Measurements from ENCODE around the gene MPO.

MPO gene

DNA sequence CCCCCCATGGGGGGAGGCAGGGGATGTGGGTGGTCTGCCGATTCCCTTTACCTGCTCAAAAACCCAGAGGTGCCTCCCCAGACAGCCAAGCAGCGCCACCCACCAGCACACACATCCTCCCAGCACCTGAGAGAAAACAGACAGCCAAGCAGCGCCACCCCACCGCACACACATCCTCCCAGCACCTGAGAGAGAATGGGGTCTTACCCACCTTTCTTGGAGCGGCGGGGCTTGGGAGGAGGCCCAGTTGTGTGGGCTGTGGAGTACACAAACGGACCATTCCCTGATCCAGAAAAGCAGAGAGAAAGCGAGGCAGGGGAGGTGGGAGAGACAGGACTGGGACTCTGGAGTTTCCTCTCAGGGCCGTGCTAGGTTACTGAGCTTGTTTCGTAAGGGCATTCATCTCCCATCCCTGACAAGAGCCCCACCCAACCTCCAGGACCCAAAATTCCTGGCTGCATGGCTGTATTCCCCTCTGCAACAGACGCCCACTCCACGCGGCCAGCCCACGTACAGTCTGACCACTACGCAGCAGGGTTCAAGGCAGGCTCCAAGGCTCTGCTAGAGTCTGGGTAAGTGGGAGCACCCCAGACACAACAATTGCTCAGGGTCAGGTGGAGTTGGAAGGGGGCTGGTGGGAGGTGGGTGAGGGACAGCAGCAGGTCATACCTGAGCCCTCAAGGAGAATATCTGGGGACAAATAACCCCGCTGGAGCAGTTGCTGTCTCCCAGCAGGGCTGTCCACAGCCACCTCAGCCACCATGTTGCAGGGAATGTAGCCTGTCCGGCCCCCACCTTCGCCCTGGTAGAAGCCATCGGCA, 25.6 kb upstream of the MPO start:
- no peak for DNase-seq

DNA sequence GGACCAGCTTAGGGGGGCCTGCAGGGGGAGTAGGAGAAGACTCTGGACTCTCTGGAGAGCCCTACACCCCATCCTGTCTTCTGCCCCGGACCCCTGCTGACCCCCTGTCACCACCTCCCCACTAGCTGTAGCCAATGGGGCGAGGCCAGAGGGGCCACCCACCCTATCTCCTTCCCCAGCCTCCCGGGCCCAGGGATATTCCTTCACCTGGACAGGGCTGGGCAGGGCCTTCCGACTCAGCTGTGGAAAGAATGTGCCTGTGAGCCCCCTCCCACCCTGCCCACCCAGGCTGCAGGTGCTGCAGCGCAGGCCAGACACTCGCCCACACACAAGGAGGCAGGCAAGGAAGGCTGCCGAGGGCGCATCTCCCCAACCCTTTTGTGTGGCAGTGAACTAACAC, 24.9 kb upstream of the MPO start:
- no peak for DNase-seq

DNA sequence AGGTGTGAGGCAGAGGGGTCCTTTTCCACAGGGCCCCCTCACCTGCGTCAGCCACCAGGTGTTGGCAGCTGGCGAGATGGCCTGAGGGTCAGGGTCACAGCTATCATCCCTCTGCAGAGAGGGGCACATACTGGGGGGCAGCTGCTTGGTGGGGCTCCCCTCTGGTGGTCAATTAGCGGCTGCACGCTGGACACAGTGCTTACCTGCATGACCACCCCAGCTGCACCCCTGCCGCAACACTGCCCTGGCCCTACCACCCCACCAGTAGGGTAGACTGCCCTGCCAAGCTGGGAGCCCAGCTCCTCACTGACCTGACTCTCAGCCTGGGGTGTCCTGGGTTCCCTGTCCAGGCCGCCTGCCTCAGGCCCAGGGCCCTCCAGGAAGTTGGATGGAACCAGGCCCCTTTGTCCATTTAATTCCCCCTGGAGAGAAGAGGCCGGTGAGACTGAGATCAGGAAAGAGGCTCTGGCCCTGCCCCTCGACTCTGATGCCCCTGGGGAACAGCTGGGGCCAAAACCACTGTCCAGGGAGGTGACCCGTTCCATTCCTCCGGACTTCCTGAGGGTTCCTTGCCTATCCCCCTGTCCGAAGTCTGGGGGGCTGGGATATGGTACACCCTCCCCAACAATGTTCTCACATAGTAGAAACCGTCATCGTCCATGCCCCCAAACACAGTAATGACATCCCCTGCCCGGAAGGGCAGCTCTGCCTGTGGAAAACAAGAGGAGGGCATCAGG, 24.2 kb upstream of the MPO start:
- no peak for DNase-seq

DNA sequence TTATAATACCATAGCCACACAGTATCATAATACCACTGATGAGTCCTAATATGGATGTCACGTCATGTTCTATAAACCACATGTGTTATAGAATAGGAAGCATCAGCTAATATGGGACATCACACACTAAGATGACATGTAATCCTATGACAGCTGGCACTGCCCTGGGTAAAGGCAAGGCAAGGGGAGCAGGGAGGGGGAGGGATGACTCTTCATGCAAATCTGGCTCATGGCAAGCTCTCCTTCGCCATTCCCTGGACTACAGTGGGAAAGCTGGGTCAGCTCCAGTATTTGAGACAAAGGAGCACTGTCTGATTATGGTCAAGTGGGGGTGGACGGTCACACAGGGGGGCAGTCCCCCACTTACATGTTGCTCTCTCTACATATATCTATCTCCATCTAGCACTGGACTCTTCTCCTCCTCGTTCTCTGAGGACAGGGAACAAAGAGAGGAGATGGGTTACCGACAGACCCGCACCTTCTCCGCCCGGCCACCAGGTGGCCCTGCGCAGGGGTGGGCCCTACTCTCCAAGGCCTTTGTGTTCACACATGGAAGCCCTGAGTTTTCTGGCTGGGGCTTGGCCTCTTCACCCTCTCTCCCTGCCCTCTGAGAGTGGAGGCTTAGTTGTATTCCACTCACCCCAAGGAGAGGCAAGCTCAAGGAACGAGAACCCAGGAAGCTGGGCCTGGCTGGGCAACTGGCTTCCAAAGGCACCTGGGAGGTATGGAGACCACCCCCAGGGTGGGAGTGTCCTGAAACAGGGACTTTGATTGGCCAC, 23.4 kb upstream of the MPO start:
- DNase-seq: peak; percentile 78

DNA sequence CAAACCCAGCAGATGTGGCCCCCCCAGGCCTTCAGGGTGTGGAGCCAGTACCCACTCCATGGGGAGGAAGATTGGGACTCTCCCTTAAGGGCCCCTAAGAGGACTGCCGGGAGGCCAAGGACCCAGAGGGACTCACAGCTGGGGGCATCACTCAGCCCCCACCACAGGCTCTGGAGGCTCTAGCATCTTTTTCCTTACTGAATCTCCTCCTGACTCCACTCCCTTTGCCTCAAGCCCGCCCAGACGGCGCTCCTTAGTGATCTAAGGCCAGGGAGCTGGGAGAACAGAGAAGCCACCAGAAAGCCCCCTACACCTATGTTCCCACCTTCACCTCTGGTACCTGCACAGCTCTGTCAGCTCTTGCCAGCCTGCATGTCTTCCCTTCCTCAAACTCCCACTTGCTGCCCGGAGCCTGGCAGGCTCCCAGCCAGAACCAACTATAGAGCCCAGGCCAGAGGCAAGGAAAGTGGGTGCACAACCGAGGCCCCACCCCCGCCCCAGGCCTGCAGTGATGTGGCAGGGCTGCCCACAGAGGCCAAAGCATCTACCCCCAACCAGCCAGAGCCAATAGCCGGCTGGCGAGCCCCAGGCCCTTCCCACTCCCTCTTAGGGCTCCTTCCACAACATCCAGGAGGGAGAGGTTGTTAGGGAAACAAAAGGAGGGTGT, 22.3 kb upstream of the MPO start:
- no peak for DNase-seq

DNA sequence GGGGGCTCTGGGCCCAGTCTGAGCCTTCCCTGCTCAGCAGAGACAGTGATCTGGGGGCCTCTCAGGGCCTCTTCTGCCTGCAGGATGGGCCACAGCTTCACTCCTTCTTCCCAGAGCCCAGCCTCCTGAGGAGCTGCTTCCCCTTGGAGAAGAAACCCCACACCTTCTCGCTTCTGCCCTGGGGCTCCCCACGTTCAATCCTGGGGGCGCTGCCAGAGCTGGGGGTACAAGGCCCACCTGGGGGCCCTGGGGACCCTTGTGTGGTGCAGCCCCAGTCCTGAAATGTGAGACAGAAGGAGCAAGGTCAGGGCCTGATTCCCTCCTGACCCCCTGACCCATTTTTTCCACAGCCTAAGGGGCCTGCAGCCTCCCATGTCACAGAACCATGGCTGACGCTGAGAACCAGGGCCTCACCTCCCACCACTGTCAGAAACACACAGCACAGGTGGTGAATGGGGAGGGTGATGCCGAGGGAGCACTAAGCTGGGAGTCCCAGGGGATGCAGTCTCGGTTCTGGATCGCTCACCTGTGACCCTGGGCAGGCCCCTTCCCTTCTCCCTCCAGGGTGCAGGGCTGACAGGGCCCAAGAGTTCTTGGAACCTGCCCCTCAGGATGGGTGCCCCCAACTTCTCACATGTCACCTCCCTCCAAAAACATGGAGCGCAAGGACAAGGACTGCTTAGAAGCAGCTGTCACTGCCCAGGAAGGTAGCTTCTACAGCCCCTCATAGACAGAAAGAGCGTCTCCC, 21.6 kb upstream of the MPO start:
- no peak for DNase-seq

DNA sequence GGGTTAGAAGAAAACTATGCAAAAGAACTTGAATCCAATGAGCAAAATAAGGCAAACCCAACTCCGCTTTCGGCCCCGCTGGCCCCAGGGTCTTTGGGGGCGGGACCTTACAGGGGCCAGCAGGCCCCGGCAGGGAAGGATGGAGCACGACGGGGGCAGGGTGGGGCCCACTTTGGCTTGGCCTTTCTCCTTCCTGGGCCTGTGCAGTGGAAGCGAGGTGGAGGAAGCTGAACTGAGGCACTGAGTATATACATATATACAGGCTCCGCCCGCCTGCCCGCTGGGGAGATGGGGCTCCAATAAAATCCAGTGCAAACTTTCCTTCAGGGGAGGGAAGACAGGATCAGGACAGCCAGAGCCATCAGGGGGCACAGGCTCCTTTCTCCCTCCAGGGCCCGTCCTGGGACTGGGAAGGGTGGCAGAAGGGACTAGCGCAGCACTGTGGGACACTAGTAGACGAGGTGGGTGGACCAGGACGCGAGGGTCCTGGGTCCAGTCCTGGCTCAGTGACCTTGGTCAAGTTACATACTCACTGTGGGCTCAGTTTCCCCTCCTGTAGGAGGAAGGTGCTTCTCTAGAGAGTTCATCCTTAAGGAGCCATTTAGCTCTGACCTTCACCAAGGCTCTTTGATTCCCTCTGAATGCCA, 20.9 kb upstream of the MPO start:
- DNase-seq: no peak

DNA sequence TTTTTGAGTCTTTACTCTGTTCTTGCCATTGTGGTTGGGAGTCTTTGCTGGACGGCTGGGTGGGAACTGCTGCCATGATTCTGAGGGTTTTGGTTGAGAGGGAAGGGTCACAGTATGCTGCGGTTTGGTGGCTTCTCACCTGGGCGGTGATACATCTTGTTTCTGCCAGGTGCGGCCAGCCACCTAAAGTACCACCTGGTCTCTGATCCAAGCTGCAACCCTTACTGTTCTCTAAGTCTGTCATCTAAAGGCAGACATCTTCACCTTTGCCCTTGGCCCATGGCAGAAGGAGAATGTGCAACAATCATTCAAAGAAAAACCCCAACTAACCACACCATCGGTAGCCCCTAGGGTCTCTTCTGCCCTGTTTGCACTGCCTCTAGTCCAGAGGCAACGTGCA, 19.6 kb upstream of the MPO start:
- no peak for DNase-seq

DNA sequence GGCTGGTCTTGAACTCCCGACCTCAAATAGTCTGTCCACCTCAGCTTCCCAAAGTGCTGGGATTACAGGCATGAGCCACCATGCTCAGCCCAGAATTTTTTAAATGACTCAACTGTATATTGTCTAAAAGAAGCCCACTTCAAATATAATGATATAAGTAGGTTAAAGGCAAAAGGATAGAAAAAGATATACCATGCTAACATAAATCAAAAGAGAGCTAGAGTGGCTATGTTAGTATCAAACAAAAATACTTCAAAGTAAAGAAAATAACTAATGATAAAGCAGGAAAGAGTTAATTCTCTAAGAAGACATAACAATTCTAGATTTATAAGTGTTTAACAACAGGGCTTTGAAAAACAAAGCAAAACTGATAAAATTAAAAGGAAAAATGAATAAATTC, 13.3 kb upstream of the MPO start:
- DNase-seq: no peak

DNA sequence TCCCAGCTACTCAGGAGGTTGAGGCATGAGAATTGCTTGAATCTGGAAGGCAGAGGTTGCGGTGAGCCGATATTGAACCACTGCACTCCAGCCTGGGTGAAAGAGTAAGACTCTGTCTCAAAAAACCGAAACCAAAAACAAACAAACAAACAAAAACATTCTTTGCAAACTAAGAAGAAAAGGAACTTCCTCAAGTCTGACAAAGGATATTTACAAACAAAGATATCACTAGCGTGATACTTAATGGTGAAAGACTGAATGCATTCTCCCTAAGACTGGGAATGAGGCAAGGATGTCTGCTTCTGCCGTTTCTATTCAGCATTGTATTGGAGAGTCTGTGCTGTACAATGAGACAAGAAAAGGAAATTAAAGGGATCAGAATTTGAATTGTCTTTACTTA, 10.5 kb upstream of the MPO start:
- no peak for DNase-seq

DNA sequence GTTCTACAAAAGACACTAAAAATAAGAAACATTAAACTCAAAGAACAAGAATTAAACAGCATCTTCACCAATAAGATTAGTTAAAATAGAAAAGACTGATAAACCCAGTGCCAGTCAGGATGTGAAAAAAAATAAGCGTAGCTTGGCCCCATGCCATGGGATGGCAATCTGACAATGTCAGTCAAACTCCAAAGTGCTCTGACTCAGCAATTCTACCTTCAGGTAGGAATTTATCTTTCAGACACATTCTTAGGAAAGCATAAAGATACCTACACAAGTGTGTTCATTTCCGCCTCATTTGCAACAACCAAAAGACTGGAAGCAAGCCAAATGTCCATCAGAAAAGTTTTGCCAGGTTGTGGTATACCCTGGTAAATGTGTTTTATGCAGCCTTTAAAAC, 9.1 kb upstream of the MPO start:
- peak; percentile 24 for DNase-seq

DNA sequence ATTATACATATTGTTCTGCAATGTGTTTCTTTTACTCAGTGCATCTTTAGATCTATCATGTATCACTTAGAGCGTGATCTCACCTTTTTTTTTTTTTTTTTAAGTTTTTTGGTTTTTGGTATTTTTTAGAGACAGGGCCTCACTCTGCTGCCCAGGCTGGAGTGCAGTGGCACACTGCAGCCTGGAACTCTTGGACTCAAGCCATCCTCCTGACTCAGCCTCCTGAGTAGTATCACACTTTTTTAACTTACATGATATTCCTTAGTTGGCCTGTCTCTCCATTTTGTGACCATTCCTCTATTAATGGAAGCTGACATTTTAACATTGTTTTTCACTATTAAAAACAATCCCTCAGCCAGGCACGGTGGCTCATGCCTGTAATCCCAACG, 4.7 kb upstream of the MPO start:
- DNase-seq: no peak

DNA sequence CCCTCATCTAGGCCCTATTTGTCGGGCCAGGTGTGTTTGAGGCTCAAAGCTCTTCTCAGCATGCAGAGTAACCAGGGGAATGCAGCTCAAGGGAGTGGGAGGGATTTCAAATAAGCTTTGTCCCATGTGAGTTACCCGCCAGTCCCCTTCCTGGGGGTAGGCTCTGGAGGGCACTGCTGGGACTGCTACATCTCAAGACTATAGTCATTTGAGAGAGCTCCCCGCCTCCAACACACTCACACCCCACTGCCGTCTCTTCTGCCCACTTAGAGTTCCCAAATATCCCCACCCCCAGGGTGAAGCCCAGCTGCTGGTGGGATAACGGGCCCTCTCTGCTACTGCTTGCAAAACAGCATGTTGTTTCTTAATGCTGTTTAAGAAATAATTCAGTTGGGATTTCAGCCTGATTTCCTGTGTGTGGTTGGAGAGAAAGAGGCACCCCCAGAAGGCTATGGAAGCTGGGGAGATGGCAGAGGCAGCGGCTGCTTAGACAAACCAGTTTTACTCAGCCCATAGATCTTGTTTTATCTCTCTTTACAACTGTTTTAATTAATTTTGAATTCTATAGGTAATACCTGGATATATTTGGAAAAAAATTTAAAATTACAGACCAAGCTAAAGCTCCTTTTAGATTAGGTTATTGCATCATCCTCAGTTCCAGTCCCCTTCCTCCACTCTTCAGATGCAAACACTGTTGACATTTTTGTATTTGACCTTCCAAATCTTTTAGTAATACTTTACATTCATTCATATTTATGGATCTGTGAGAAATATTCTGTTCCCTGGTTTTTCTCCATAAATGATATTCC, 4.1 kb upstream of the MPO start:
- DNase-seq: peak; percentile 26

DNA sequence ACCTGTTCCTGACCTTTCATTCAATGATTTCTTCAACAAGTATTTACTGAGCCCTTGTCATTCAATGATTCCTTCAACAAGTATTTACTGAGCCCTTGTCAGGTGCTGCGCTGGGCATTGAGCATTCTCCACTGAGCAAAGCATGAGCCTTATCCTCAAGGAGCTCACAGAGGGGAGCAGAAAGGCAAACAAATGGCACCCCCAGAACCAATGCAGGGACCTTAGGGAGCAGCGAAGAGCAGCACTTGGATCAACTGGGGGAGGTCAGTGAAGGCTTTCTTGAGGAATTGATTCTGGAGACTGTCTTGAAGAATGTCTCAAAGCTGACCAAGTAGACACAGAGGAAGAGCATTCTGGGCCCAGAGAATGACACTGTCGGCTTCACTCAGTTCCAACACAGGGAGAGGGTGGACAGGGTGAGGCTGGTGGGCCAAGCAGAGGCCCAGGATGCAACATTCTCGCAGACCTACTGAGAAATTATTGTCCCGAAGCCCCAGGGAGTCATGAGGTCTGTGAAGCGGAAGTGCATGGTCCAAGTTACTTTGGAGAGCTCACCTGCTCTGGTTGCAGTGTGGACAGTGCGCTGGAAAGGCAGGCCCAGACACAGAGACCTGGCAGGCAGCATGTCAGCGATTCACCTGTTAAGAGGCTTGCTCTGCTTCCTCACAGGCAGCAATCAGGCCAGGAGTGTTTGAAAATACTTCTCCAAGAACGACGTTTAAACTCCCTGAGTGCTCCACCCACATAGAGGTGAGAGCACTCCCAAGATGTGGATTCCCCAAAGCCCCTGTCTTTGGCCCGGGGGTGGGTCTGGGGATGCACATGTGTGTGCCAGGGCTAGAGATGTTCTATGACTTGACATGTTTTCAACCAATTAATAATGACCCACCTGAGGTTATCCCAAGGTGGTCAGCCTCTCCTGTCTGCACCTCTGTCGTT, 3.2 kb upstream of the MPO start:
- no peak for DNase-seq

DNA sequence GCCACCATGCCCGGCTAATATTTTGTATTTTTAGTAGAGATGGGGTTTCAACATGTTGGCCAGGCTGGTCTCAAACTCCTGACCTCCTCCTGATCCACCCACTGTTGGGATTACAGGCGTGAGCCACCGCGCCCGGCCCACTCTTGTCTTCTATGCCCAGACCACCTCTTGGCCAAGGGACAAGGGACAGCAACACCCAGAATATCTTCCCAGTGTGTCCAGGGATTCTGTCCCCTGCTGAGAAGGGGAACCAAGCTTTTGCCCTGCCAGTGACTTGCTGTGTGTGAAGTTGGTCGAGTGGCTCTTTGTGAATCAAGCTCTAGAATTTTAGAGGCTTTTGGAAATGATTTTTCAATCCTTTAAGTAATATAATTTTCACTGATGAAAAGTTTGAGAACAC, 1.7 kb upstream of the MPO start:
- no peak for DNase-seq

DNA sequence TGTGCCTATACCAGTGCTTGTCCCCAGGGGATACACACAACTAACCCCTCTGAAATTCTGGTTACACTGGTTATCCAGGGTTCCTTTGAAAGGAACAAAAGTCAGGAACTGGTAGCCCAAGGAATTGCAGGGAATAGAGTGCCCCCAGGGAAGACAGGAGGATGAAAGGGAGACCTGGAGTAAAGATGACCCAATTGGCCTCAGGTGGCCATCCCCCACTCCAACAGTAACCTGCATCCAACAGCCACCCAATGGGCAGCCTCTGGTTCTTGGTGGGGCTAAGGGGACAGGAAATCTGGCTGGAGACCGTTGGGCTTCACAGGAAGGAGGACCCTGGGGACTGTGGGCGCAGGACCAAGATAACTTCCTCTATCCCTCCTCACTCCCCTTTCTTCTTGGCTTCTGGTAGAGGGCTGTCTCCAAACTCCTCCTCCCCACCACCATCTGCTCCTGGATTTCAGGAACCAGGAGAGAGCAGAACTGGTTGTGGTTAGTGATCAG, 826 bp upstream of the MPO start:
- peak; percentile 34 for DNase-seq

DNA sequence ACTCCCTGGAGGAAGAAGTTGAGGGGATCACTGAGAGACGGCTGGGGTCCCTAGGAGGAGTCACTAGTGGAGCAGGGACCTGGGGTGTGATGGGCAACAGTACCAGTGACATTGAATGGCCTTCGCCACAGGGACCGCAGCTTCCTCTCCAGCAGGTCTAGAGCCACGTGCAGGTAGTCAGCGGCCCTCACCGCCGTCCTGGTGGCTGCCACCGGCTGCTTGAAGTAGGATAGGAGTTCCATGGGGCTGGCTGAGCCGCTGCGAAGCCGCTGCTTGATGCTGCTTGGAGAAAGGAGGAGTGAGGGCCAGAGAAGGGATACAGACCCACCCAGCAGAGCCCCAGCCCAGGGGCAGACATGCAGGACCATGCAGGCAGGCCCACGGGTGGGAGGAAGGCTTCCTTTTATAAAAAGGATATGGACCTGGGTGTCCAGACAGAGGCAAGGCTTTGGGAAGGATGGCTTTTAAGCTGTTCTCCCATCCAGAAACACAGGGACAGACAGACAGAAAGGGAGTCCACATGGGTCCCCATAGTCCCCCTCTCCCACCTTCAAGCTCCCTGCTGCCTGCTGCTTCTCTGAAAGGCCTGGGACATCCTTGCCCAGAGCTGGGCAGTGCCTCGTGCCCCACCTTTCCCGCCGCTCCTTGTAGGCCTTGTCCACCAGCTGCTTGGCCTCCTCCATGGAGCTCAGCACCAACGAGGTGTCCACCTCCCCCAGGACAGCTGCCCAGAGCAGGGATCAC, 827 bp downstream of the MPO start:
- DNase-seq: no peak

DNA sequence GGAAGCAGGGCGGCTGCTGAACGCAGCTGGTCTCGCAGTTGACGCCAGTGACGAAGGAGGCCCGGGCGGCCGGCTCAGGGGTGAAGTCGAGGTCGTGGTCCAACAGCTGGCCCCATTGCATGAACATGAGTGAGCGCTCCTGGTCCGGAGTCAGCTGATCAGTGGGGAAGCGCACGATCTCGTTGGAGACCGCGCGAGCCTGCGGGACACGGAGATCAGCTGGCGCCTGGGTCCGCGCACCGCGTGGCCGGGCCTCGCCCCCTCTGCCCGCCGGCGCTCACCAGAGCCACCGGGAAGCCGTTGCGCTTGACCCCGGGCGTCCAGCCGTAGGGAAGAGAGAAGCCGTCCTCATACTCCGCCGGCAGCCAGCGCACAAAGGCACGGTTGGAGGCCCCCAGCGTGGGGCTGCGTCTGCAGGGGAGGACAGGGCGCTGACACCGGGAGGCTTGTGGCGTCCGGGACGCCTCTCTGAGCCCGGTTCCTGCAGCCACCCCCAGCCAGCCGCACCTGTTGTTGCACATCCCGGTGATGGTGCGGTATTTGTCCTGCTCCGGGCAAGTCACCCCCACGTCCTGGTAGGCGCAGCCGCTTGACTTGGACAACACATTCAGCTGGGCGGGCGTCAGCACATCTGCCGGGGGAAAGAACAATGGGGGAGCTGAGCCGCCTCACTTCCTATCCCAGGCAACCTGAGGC, 1.6 kb downstream of the MPO start:
- no peak for DNase-seq

Measured in OCI-M1 (cell line).